ENCODE results near the gene DGKI.

DNA sequence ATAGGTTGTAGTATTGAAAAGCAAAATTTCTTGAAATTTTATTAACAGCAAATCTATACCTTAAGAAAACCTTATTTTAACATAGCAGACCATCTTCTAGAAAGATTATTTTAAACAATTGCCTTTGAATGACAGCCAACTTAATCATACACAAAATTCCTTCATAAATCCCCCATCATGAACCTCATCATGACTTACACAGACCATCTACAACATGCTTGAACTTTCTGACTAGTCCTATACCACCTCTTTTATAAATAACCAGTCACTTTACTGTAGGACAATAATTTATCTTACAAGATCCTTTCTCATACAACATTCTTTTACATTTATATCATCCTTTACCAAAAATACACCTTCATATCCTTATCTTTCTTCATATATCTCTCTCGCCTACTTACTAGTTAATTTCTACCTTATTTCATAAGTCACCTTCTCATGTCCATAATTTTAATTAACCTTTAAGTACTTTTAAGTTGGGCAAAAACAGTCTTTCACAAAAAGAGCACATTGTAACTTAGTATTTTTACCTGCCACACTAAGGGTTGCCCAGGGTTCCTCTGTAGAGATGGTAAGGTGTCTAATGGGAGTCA, 486.6 kb downstream of the DGKI start:
- TF ChIP-seq, protein P1, sequence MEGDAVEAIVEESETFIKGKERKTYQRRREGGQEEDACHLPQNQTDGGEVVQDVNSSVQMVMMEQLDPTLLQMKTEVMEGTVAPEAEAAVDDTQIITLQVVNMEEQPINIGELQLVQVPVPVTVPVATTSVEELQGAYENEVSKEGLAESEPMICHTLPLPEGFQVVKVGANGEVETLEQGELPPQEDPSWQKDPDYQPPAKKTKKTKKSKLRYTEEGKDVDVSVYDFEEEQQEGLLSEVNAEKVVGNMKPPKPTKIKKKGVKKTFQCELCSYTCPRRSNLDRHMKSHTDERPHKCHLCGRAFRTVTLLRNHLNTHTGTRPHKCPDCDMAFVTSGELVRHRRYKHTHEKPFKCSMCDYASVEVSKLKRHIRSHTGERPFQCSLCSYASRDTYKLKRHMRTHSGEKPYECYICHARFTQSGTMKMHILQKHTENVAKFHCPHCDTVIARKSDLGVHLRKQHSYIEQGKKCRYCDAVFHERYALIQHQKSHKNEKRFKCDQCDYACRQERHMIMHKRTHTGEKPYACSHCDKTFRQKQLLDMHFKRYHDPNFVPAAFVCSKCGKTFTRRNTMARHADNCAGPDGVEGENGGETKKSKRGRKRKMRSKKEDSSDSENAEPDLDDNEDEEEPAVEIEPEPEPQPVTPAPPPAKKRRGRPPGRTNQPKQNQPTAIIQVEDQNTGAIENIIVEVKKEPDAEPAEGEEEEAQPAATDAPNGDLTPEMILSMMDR (IDR thresholded peaks at IDR 0.05 in 4 of 5, conservative IDR thresholded peaks at IDR 0.05 in 1 of 5) = no peak
- TF ChIP-seq POLR2A (IDR thresholded peaks at IDR 0.05) = no peak
